GM12878 (cell line): Measurements from ENCODE around the gene C20orf96. TPM values are rescaled to one million over a fixed set of nuclear protein-coding genes. Genes with fewer than 3 reads are reported as not detected.

Experiments used
- ATAC-seq: fragments of 200-7000 bp; cut with Tn5 transposase; 3 replicates; pipeline ENCODE4 v1.9.1; 2020; ENCODE audit warnings: mild to moderate bottlenecking, moderate library complexity
- BruUV-seq: library from RNA; stranded (reverse); fragments of 400-500 nt; replicated peaks from 2 replicates; lab custom pipeline; 2021; lab: Mats Ljungman, UMichigan
- CTCF ChIA-PET: fragments of 300-600 bp; sonication (Branson Sonifier 250); formaldehyde crosslinking; extraction: SDS; loops from one replicate; lab custom pipeline; 2021; ENCODE audit warnings: inconsistent platforms; lab: Yijun Ruan, JAX
- POLR2A ChIA-PET: fragments of 350-600 bp; formaldehyde crosslinking; extraction: SDS; loops from one replicate; lab custom pipeline; 2021; ENCODE audit warnings: inconsistent platforms; lab: Charles Lee
- RAD21 ChIA-PET: fragments of 300-600 bp; sonication (Branson Sonifier 250); formaldehyde crosslinking; loops from one replicate; lab custom pipeline; 2023; ENCODE audit warnings: antibody characterized with exemption; ENCODE audit not compliant: unreplicated experiment; lab: Charles Lee
- SMC1A ChIA-PET: fragments of 300-600 bp; sonication (Branson Sonifier 250); formaldehyde crosslinking; loops from one replicate; lab custom pipeline; 2023; ENCODE audit not compliant: unreplicated experiment, uncharacterized antibody; lab: Charles Lee
- DNase-seq: peaks from one replicate; pipeline ENCODE4 v3.0.0-alpha.2; 2011; ENCODE audit warnings: low read depth, low spot score
- FAIRE-seq: peaks from 3 replicates; lab custom pipeline; 2011; peaks lifted over from hg19 to GRCh38; lab: Jason Lieb, UNC
- H2AFZ ChIP-seq: 2 replicates; pipeline ENCODE4 v1.6.0; 2011; ENCODE audit warnings: low read depth, low read length, control low read depth; ENCODE audit not compliant: control insufficient read depth
- H3K27ac ChIP-seq: 2 replicates; pipeline ENCODE4 v1.5.1; 2011; ENCODE audit warnings: control low read depth; ENCODE audit not compliant: control insufficient read depth, insufficient read depth
- H3K27me3 ChIP-seq, 2 experiments: replicated peaks in 1 of 2; 2 replicates each; pipeline versions ENCODE4 v1.6.0 to v1.6.1; 2011; ENCODE audit warnings: low read length in 1 of 2; ENCODE audit not compliant: control insufficient read depth in 2 of 2, insufficient read depth in 2 of 2
- H3K36me3 ChIP-seq, 2 experiments: 2 replicates each; pipeline ENCODE4 v1.5.1; 2011; ENCODE audit warnings: low read length in 1 of 2; ENCODE audit not compliant: control insufficient read depth in 2 of 2, insufficient read depth in 2 of 2
- H3K4me1 ChIP-seq: 2 replicates; pipeline ENCODE4 v1.6.1; 2011; ENCODE audit warnings: mild to moderate bottlenecking, low read length, moderate library complexity, mixed read lengths; ENCODE audit not compliant: control insufficient read depth, insufficient read depth
- H3K4me2 ChIP-seq: 2 replicates; pipeline ENCODE4 v1.6.0; 2011; ENCODE audit warnings: control low read depth; ENCODE audit not compliant: control insufficient read depth, insufficient read depth
- H3K4me3 ChIP-seq: fragments of 200-600 bp; sonication (generic); 2 replicates; pipeline ENCODE4 v1.5.1; 2016
- H3K79me2 ChIP-seq: 2 replicates; pipeline ENCODE4 v1.6.0; 2011; ENCODE audit warnings: low read length; ENCODE audit not compliant: control insufficient read depth, insufficient read depth
- H3K9ac ChIP-seq: 2 replicates; pipeline ENCODE4 v1.8.0; 2011; ENCODE audit warnings: low read length, control low read depth, mixed read lengths; ENCODE audit not compliant: control insufficient read depth, insufficient read depth
- H3K9me3 ChIP-seq: replicated peaks from 3 replicates; pipeline ENCODE4 v1.5.1; 2011; ENCODE audit warnings: mild to moderate bottlenecking, low read length; ENCODE audit not compliant: control insufficient read depth, insufficient read depth
- H4K20me1 ChIP-seq: 2 replicates; pipeline ENCODE4 v1.6.0; 2011; ENCODE audit not compliant: control insufficient read depth, insufficient read depth
- ATF2 ChIP-seq: IDR thresholded peaks from 2 replicates; pipeline ENCODE4 v1.6.1; 2012; ENCODE audit warnings: low read length, inconsistent platforms
- BCLAF1 ChIP-seq: fragments of 450-650 bp; IDR thresholded peaks from 2 replicates; pipeline ENCODE4 v1.6.1; 2017; ENCODE audit warnings: antibody characterized with exemption, mild to moderate bottlenecking, moderate library complexity
- BMI1 ChIP-seq: fragments of 450-650 bp; IDR thresholded peaks from 2 replicates; pipeline ENCODE4 v1.6.1; 2016; ENCODE audit warnings: mild to moderate bottlenecking, moderate library complexity, borderline replicate concordance
- BRCA1 ChIP-seq: IDR thresholded peaks from 2 replicates; pipeline ENCODE4 v1.6.1; 2011; ENCODE audit warnings: low read depth, low read length, improper control_type of control experiment
- CHD4 ChIP-seq: fragments of 200-600 bp; sonication (generic); IDR thresholded peaks from 2 replicates; pipeline ENCODE4 v1.6.1; 2016; ENCODE audit warnings: mild to moderate bottlenecking
- EGR1 ChIP-seq, 2 experiments: IDR thresholded peaks; 1 replicate in 1 of 2; 2 replicates in 1 of 2; pipeline ENCODE4 v1.6.1; 2011 to 2012; ENCODE audit warnings: low read depth in 2 of 2, low read length in 2 of 2, borderline replicate concordance in 1 of 2, mild to moderate bottlenecking in 1 of 2, moderate library complexity in 1 of 2
- NR2C2 ChIP-seq: IDR thresholded peaks from 2 replicates; pipeline ENCODE4 v1.6.1; 2011; ENCODE audit warnings: borderline replicate concordance, low read depth; ENCODE audit not compliant: control insufficient read depth, insufficient read length
- PKNOX1 ChIP-seq: fragments of 450-650 bp; IDR thresholded peaks from 2 replicates; pipeline ENCODE4 v1.6.1; 2016; ENCODE audit warnings: mild to moderate bottlenecking
- ZNF592 ChIP-seq: fragments of 450-650 bp; IDR thresholded peaks from 2 replicates; pipeline ENCODE4 v1.6.1; 2017; ENCODE audit warnings: mild to moderate bottlenecking, moderate library complexity
- WGBS: methylation state at CpG from one replicate; pipeline ENCODE4 v1.1.6; 2016; ENCODE audit warnings: low lambda C conversion rate; ENCODE audit not compliant: insufficient replicate concordance, insufficient coverage; ENCODE audit errors: missing lambda C conversion rate; 5-methylcytosine and 5-hydroxymethylcytosine counted together
- in situ Hi-C: fragments of 300-500 bp; cut with MboI; formaldehyde crosslinking; loops from 9 replicates; pipeline ENCODE4 v1.14.3; 2018; ENCODE audit warnings: mixed read lengths
- intact Hi-C: fragments of 100-400 bp; cut with micrococcal nuclease; formaldehyde crosslinking; loops from one replicate; pipeline ENCODE4 v1.14.2; 2022; ENCODE audit not compliant: unreplicated experiment
- polyA plus RNA-seq, 11 experiments: library from polyadenylated mRNA; depleted of rRNA in 4 of 11; unstranded in 6 of 11; stranded (reverse) in 5 of 11; fragments of >200 nt; fragmentation: Nextera tagmentation in 4 of 11; fragmentation: Illumina TruSeq in 1 of 11; extraction: Ambion mirVana in 4 of 11; extraction: Trizol in 1 of 11; gene quantifications; 1 replicate in 1 of 11; 2 replicates in 10 of 11; pipeline versions ENCODE4 v1.2.1 to v1.2.3, GENCODE V29; 2011 to 2016; ENCODE audit warnings: inconsistent platforms in 2 of 11, missing spikeins in 2 of 11, low read depth in 1 of 11
- total RNA-seq, 4 experiments: library from RNA; depleted of rRNA in 3 of 4; stranded (reverse); fragments of >200 nt in 3 of 4; fragmentation: Illumina TruSeq in 1 of 4; extraction: Trizol in 1 of 4; gene quantifications; 2 replicates each; pipeline versions ENCODE4 v1.2.1 to v1.2.3, GENCODE V29; 2013 to 2021

C20orf96 gene
- total and polyA plus RNA-seq, 10 of the 15 experiments (the other 5 are each of a cell fraction or from before 2014, with no cell fraction given) = 1.4 to 8.6 (median 5.9) TPM

- POLR2A ChIA-PET = no interaction called here
- H3K4me1 ChIP-seq = no peaks in the 10 kb centered on the region
- intact Hi-C loops (no loop called here), in situ Hi-C loops (no loop called here)
- CTCF ChIA-PET = no interaction called here
- no peaks in the 10 kb centered on the region for H3K79me2 ChIP-seq
- FAIRE-seq (no peak), ATAC-seq (no peak), DNase-seq (no peak)
- 71% methylated on average over 2 of the region's 2 CpGs for WGBS
- no peak overlapping the region for H3K4me2 ChIP-seq
- SMC1A ChIA-PET = no interaction called here
- RAD21 ChIA-PET = no interaction called here
- H3K9me3 ChIP-seq = no peaks in the 10 kb centered on the region
- no peak overlapping the region for H2AFZ ChIP-seq
- H3K27me3 ChIP-seq = no peaks in the 10 kb centered on the region
- no peaks in the 10 kb centered on the region for H3K36me3 ChIP-seq
- H4K20me1 ChIP-seq = no peaks in the 10 kb centered on the region
- no peak overlapping the region for H3K9ac ChIP-seq
- H3K4me3 ChIP-seq = no peak overlapping the region
- no peak overlapping the region for H3K27ac ChIP-seq
- no TSS peak for BruUV-seq
- TF ChIP-seq PKNOX1 (no peak), BMI1 (no peak), ATF2 (no peak), CHD4 (no peak), BCLAF1 (no peak), ZNF592 (no peak), BRCA1 (no peak), NR2C2 (no peak), EGR1 (IDR thresholded peaks at IDR 0.05; ENCODE audit: borderline replicate concordance in 1 of 2, low read depth in 2 of 2, low read length in 2 of 2) (no peak)
These were observed 25.9 kb upstream of the C20orf96 start for GRCh38 chr20:316316-317068.
